B cell (primary cell): ENCODE measurements around the gene EVI5L.

Experiments used
- EZH2 ChIP-seq: IDR thresholded peaks from 2 replicates; pipeline ENCODE4 v1.6.1; 2012; ENCODE audit warnings: borderline replicate concordance, low read depth, mild to moderate bottlenecking, moderate library complexity, low read length; ENCODE audit not compliant: insufficient read depth, poor library complexity, severe bottlenecking
- TF ChIP-seq, protein P1 (sequence below): fragments of 200-600 bp; IDR thresholded peaks from one replicate; pipeline ENCODE4 v1.8.0; 2022; ENCODE audit warnings: antibody characterized with exemption, mild to moderate bottlenecking

DNA sequence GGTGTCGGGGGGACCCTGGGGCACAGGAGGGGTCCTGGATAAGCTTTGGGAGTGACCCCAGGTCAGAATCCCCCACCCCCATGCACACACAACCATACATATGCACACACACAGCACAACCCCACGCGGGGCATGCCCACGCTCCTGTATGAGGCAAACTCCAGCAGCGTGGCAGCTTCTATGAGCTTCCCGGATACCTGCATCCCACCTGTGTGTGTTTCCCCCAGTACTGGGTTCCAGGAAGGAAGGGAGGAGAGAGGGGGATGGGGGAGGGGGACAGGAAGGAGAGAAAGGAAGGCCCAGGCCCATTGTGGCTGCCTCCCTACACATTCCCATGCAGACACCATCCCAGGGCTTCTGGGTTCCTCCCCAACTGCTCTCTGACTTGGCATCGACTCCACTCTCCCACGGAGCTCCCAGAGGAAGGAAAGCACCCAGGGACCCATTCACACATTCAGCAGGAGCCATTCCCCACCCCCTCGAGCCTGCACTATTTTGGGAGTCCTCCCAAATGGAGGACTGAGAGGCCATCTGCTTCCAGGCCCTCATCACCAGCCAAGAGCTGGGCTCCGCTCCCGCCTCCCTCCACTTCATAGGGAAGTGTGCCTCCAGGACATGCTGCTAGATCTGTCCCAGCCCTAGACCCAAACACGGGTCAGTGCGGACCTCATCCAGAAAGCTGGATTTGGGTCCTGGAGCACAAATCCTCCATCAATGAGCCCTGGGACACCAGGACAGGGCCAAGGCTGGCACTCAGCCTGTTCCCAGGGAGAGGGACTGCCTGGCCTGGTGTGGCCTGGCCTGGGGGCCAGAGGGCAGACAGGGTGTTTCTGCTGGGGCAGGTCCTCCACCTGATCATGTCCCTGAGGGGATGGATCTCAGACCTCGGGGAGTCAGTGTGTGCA lies 30.9 kb downstream of the EVI5L start:
- TF ChIP-seq, protein P1, sequence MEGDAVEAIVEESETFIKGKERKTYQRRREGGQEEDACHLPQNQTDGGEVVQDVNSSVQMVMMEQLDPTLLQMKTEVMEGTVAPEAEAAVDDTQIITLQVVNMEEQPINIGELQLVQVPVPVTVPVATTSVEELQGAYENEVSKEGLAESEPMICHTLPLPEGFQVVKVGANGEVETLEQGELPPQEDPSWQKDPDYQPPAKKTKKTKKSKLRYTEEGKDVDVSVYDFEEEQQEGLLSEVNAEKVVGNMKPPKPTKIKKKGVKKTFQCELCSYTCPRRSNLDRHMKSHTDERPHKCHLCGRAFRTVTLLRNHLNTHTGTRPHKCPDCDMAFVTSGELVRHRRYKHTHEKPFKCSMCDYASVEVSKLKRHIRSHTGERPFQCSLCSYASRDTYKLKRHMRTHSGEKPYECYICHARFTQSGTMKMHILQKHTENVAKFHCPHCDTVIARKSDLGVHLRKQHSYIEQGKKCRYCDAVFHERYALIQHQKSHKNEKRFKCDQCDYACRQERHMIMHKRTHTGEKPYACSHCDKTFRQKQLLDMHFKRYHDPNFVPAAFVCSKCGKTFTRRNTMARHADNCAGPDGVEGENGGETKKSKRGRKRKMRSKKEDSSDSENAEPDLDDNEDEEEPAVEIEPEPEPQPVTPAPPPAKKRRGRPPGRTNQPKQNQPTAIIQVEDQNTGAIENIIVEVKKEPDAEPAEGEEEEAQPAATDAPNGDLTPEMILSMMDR, result no peak
- TF ChIP-seq EZH2, result no peak
